HG02588 (cell line): ENCODE data around the gene CHRNG.
"Not testable (repeated sequence)": the region's sequence is repeated elsewhere in the genome, so short reads cannot be mapped to it uniquely, and the experiment has no call there.

ENCODE experiments used
- ATAC-seq: cut with Tn5 transposase; IDR thresholded peaks from one replicate; pipeline ENCODE4 v1.9.1; 2021; ENCODE audit warnings: mild to moderate bottlenecking, moderate library complexity; ENCODE audit not compliant: unreplicated experiment

The CHRNG gene

GRCh38 chr2:232526372-232526941 is 13.0 kb upstream of the CHRNG start:
- no peak for ATAC-seq

- no peak for ATAC-seq
These were observed 11.5 kb upstream of the CHRNG start for GRCh38 chr2:232527905-232528470.

- ATAC-seq, result no peak
These were observed 10.6 kb upstream of the CHRNG start for GRCh38 chr2:232528746-232529460.

- no peak for ATAC-seq
These were observed 9.5 kb upstream of the CHRNG start for GRCh38 chr2:232529806-232530547.

GRCh38 chr2:232530626-232531260 is 8.7 kb upstream of the CHRNG start:
- ATAC-seq, result no peak

- no peak for ATAC-seq
These were observed 7.1 kb upstream of the CHRNG start for GRCh38 chr2:232532419-232532818.

- ATAC-seq, result not testable (repeated sequence)
These were observed 6.7 kb upstream of the CHRNG start for GRCh38 chr2:232532821-232533220.

GRCh38 chr2:232533944-232534710 is 5.4 kb upstream of the CHRNG start:
- ATAC-seq, result no peak

- ATAC-seq, result no peak
These were observed 4.4 kb upstream of the CHRNG start for GRCh38 chr2:232534940-232535651.

- ATAC-seq, result no peak
These were observed 3.5 kb upstream of the CHRNG start for GRCh38 chr2:232535761-232536530.

GRCh38 chr2:232537079-232537478 is 2.4 kb upstream of the CHRNG start:
- no peak for ATAC-seq

- no peak for ATAC-seq
These were observed 2.0 kb upstream of the CHRNG start for GRCh38 chr2:232537499-232537898.

- no peak for ATAC-seq
These were observed 821 bp upstream of the CHRNG start for GRCh38 chr2:232538671-232539070.

GRCh38 chr2:232540441-232541041 is 1.0 kb downstream of the CHRNG start:
- no peak for ATAC-seq

GRCh38 chr2:232541195-232541960 is 1.9 kb downstream of the CHRNG start:
- ATAC-seq, result no peak

GRCh38 chr2:232541961-232542714 is 2.6 kb downstream of the CHRNG start:
- no peak for ATAC-seq
